Peyer's patch (tissue), 4 donors: ENCODE results near the gene OMG.

Experiments used
- POLR2A ChIP-seq, 2 donors: fragments of 450-650 bp; IDR thresholded peaks; one replicate each; pipeline ENCODE4 v1.5.1; 2017; ENCODE audit warnings: antibody characterized with exemption in 2 of 2, mild to moderate bottlenecking in 2 of 2, moderate library complexity in 2 of 2
- TF ChIP-seq, protein P1 (sequence below), 6 experiments: fragments of 450-650 bp in 4 of 6; fragments of 200-600 bp in 2 of 6; sonication (generic) in 1 of 6; IDR thresholded peaks; one replicate each; pipeline ENCODE4 v1.5.1; 2017 to 2019; ENCODE audit warnings: antibody characterized with exemption in 6 of 6, mild to moderate bottlenecking in 3 of 6, moderate library complexity in 1 of 6

DNA sequence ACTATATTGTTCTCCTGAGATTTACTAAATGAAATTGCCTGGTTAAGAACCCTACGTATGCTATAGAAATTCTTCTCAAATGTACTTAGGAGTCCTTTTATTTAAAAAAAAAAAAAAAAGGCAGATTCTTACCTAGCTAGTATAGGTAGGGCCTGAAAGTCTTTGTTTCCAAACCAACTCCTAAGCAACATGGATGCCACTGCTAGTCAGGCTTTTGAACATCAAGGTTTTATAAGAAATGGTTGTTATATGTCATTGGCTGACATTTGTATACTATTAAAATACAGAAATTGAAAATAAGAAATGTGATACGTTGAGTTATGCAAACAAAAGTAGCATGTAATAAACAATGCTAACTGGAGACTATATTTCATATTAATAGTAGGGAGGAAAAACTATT is 23.2 kb upstream of the OMG start:
- TF ChIP-seq POLR2A (IDR thresholded peaks at IDR 0.05), result no peak
- TF ChIP-seq, protein P1, sequence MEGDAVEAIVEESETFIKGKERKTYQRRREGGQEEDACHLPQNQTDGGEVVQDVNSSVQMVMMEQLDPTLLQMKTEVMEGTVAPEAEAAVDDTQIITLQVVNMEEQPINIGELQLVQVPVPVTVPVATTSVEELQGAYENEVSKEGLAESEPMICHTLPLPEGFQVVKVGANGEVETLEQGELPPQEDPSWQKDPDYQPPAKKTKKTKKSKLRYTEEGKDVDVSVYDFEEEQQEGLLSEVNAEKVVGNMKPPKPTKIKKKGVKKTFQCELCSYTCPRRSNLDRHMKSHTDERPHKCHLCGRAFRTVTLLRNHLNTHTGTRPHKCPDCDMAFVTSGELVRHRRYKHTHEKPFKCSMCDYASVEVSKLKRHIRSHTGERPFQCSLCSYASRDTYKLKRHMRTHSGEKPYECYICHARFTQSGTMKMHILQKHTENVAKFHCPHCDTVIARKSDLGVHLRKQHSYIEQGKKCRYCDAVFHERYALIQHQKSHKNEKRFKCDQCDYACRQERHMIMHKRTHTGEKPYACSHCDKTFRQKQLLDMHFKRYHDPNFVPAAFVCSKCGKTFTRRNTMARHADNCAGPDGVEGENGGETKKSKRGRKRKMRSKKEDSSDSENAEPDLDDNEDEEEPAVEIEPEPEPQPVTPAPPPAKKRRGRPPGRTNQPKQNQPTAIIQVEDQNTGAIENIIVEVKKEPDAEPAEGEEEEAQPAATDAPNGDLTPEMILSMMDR (IDR thresholded peaks at IDR 0.05), result no peak
